DMS53 (cell line): ENCODE results near the gene SIRPB1.
"Not testable (repeated sequence)": the region's sequence is repeated elsewhere in the genome, so short reads cannot be mapped to it uniquely, and the experiment has no call there.

Experiments
- DNase-seq: peaks from one replicate; lab custom pipeline; 2025; lab: John Stamatoyannopoulos, UW

The SIRPB1 gene

DNA sequence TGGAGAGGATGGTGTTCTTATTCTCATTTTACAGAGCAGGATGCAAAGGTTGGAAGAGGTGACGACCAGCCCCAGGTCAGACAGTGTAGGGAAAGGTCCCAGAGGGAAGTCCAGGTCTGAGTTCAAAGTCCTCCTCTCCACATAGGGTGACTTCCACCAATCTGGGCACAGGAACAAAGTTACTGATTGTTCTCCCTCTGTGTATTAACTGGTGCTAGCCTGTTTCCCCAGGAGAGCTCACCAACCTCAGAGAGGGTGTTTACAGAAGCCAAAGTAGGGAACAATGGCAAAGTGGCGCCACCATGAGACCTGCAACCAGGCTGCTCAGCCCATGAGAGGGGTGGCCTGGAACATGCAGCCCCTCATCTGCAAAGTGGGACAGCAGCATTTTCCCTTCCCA, 16.8 kb upstream of the SIRPB1 start:
- DNase-seq: no peak

- no peak for DNase-seq
Observed at GRCh38 chr20:1635291-1635979, 15.6 kb upstream of the SIRPB1 start.

DNA sequence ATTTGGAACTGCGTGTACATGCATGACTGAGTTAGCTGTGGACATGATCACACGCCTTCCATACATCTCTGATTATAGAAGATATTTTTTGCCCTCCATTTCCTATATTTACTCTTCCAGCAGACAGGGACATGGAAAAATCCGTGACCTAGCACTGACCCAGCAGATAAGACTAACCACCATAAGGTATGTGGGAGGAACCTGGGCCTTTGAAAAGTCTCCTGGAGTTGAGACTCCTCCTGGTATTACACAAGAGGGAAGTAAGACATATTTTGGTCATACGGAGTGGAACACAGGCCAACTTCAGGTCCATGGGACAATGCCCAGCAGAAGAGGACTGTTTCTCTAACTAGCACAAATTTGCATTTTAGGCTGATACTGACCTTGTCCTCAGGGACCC, 13.7 kb upstream of the SIRPB1 start:
- DNase-seq: no peak

DNA sequence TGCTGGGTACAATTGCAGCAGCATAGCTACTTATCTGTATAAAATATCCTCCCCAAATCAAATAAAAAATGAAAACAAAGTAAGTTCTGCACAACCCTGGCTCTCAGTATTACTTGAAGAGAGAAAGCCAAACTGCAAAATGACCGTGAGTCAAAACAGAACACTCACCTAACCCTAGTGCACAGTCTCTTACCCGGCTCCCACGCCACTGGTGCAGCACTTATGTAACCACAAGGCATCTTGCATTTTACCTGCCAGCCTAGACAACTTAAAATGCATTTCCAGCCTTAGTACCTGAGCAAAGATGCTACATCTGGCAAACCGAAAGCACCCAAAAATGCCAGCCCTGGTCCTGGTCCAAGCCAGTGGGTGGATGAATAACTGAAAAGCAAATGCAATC, 12.4 kb upstream of the SIRPB1 start:
- DNase-seq: no peak

DNA sequence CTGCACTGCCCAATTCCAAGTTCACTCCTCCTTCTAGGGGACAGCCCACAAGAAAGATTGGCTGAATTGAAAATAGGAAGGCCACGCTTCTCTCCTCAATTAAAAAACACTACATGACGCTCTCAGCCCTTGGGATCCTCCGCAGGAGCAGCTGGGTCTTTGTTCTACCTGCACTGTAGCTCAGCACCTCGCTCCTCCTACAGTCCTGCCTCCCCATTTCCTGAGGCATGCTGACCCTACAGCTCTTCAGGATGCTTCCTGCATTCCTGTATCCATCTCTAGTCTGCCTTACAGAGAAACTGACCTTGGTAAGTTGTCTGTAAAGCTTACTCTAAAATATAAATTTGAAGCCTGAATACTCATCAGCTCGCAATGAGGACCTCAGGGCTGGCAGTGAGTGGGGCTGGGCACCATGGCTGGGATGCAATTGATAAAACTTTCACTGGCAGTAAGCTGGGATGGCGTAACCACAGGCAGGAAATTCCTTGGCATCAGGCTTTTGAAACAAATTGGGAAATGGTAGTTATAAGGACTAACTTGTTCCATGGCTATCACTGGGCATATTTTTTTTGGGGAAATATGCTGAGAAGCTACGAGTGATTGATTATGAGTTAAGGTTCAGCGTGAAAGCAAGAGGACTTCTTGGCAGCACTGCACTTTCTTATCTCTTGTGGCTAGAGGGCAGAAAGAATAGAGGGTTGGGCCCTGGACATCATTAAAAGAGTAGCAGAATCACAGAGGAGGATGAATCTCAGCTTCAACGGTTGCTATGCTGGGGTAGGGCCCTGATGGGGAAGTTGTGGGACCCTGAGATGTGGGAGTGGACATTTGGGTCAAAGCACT, 11.7 kb upstream of the SIRPB1 start:
- no peak for DNase-seq

DNA sequence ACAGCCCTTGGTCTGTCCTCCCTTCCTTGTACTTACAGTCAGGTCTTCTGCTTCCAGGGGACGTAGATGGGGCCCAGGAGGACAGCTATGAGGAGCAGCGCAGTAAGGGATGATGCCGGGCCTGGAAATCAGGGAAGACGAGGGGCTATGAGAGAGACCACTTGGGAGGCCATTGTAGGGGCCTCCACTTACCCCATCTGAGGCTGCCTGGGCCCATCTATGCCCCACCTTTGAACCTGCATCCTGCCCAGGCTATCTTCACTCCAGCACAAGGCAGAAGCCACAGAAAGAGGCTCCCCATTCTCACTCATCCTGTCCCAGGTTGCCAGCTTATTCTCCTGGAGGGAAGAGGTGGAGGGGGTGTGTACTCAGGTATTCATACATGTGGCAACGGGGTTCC, 10.4 kb upstream of the SIRPB1 start:
- DNase-seq: no peak

GRCh38 chr20:1629321-1629720, 9.5 kb upstream of the SIRPB1 start:
- no peak for DNase-seq

DNA sequence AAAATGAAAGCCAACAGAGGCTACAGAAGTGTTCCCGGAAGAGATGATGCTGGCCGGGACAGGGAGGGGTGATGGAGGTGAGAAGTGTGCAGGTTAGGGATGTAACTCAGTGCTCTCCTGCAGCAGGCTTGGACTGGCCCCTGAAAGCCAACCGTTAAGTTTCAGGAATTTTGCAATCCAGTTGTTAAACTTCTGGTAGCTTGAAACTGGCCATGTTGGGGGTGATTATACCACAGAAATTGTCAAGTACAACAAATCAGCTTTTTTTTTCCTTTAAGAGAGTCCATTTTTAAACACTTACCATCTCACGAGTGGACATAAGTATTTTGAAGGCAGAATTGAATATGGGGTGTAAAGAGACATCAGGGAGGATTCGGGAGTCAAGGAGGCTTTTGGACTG, 8.8 kb upstream of the SIRPB1 start:
- DNase-seq: no peak

DNA sequence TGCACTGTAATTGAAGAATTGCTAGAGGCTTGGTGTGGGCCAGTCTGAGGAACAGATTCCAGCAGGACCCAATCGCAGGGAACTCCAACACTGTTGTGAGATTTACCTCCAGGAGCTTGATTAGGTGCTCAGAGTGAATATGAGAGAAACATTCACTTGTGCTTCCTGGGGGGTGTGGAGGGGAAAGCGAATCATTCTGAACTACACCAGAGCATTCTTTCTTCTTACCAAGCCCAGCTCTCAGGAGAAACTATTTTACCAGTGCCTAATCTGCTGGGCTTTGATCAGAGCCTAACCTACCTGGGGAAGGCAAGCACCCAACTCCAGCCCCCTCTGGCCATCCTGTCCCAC, 7.4 kb upstream of the SIRPB1 start:
- no peak for DNase-seq

DNA sequence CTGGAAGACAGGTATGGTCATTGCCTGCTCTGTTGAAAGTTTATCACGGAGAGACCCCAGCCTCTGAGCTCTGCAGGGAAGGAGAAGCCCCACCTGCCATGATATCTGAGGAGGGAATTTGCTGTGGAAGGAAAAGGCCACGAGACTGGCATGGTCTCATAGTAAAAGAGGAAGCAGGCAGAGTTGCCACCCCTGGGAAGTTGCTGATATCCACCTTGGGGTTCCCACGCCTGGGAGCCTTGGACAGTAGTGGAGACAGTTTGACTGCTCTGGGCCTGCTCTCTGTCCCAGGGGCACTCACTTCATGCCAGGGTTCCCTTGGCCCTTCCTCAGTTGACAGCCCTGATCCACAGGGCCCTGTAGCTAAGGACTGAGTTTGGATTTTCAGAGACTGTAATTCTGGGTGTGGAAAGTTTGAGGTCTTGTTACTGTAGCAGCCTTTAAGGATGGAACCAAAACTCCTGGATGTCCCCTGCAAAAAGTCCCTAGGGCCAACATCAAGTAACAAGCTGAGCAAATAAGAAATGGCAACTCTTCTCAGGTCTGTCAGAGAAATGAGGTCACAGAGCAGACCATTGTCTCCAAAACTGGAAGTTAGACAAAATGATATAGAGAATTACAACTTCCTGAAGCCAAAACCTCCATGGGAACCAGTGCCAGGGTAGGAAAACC, 6.9 kb upstream of the SIRPB1 start:
- no peak for DNase-seq

- no peak for DNase-seq
Observed at GRCh38 chr20:1625083-1625690, 5.4 kb upstream of the SIRPB1 start.

DNA sequence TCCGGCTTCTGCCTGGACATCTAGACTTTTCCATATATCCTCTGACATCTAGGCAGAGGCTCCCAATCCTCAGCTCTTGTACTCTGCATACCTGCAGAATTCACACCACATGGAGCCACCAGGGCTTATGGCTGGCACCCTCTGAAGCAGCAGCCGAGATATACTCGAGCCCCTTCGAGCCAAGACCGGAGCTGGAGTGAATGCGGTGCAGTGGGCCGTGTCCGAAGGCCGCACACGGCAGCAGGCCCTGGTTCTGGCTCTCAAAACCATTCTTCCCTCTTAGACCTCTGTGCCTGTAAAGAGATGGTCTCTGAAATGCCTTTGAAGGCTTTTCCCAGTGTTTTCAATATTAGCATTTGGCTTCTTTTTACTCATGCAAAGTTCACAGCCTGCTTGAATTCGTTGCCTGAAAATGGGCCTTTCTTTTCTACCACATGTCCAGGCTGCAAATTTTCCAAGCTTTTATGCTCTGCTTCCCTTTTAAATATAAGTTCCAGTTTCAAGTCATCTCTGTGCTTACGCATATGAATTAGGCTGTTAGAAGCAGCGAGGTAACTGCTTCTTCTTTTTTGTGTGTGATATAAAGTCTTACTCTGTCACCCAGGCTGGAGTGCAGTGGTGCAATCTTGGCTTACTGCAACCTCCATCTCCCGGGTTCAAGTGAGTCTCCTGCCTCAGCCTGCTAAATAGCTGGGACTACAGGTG, 3.8 kb upstream of the SIRPB1 start:
- DNase-seq: no peak

GRCh38 chr20:1622450-1622849, 2.6 kb upstream of the SIRPB1 start:
- no peak for DNase-seq

GRCh38 chr20:1621316-1621715, 1.5 kb upstream of the SIRPB1 start:
- DNase-seq: no peak

DNA sequence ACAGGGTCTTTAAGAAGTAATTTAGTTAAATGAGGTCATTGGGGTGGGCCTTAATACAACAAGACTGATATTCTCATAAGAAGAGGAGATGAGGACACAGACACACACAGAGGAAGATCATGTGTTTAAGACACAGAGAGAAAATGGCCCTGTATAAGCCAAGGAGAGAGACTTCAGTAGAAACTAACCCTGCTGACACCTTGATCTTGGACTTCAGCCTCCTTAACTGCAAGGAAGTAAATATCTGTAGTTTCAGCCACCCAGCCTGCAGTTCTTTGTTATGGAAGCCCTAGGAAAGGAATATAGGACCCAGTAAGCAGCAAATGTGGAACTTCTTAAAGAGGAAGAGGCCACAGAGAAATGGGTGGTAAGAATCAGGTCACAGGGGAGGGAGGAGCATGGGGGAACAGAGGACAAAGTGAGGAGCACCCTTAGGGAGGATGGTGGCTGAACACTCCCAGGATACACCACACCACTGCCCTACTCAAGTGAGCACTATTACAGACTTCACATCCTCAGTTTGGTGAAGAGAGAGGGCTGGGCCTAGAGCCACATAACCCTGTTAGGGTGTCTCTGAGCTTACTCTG, 762 bp downstream of the SIRPB1 start:
- DNase-seq: no peak

GRCh38 chr20:1618479-1618878, 1.3 kb downstream of the SIRPB1 start:
- no peak for DNase-seq

GRCh38 chr20:1616858-1617434, 2.9 kb downstream of the SIRPB1 start:
- no peak for DNase-seq

- not testable (repeated sequence) for DNase-seq
Observed at GRCh38 chr20:1610404-1610803, 9.4 kb downstream of the SIRPB1 start.

DNA sequence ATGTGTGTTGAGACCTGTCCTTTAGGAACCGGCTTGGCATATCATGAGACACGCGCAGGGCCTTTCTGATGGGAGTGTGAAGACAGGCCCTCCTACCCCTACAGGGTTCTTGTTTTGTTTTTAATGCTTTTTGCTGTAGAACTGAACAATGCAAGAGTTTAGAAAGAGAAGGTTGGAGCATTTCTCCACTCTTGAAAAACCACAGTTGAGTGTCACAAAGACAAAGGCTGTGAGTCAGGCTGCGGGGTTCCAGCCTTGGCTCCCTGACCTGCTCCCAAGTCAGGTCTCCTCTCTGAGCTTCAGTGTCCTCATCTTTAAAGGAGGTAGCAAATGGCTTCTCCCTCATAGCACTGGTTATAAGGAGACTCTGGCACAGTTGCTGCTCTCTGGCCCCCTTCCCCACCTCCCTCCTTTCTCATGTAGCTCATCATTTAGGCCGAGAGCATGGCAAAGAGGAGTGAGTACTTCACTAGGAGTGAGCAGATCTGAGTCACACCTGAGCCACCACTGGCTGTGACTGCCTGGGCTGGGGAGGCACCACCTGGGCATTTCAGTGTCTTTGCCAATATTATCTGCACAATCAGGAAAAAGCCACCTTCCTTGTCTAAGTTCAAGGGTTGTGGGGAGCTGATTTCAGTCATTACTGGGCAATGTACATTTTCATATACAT, 11.0 kb downstream of the SIRPB1 start:
- not testable (repeated sequence) for DNase-seq

- DNase-seq: no peak
Observed at GRCh38 chr20:1600736-1601135, 19.1 kb downstream of the SIRPB1 start.

DNA sequence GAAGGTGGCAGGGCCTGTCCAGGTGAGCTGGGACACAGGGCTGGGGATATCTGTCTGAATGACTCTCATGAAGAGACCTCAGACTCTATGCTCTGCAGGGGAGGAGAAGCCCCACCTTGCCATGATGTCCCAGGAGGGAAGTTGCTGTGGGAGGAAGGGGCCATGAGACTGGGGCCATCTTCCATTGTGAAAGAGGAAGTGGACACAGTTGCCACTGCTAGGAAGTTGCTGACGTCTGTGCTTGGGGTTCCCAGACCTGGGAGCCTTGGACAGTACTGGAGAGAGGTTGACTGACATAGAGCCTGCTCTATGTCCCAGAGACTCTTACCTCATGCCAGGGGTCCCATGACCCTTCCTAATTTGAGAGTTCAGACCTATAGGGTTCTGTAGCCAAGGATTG, 24.5 kb downstream of the SIRPB1 start:
- no peak for DNase-seq
